CD4-positive, alpha-beta T cell (primary cell): ENCODE results near the gene KRI1. TPM values are rescaled to one million over a fixed set of nuclear protein-coding genes. Genes with fewer than 3 reads are reported as not detected.

ENCODE experiments used
- ATAC-seq: fragments of 200-7000 bp; cut with Tn5 transposase; one replicate; pipeline ENCODE4 v1.10.0; 2022; ENCODE audit warnings: mild to moderate bottlenecking; ENCODE audit not compliant: poor library complexity
- CTCF ChIA-PET: fragments of 350-600 bp; sonication (Branson Sonifier 250); formaldehyde crosslinking; loops from one replicate; lab custom pipeline; 2021; ENCODE audit warnings: antibody characterized with exemption, inconsistent platforms; lab: Charles Lee
- POLR2A ChIA-PET: fragments of 350-600 bp; sonication (Branson Sonifier 250); formaldehyde crosslinking; loops from one replicate; lab custom pipeline; 2021; ENCODE audit warnings: antibody characterized with exemption, inconsistent platforms; lab: Charles Lee
- DNase-seq, 14 experiments: peaks; one replicate each; pipeline ENCODE4 v3.0.0-alpha.2; 2013 to 2020; ENCODE audit warnings: mixed read lengths in 2 of 14
- H3K27ac ChIP-seq, 2 donors: one replicate each; pipeline versions ENCODE4 v1.5.1 to v1.7.0; 2013; ENCODE audit warnings: low read length in 2 of 2, low read depth in 1 of 2, mild to moderate bottlenecking in 1 of 2
- H3K27me3 ChIP-seq, 2 experiments: 1 replicate in 1 of 2; 2 replicates in 1 of 2; pipeline versions ENCODE4 v1.6.1 to v1.7.0; 2013; ENCODE audit warnings: low read length in 2 of 2, control low read depth in 1 of 2, mild to moderate bottlenecking in 1 of 2, moderate library complexity in 1 of 2; ENCODE audit not compliant: insufficient read depth in 2 of 2, control insufficient read depth in 1 of 2
- H3K36me3 ChIP-seq: one replicate; pipeline ENCODE4 v1.6.1; 2013; ENCODE audit warnings: low read length, control low read depth; ENCODE audit not compliant: insufficient read depth
- H3K4me1 ChIP-seq: one replicate; pipeline ENCODE4 v1.6.1; 2013; ENCODE audit warnings: low read length, control low read depth; ENCODE audit not compliant: insufficient read depth
- H3K4me3 ChIP-seq: one replicate; pipeline ENCODE4 v1.5.1; 2013; ENCODE audit warnings: mild to moderate bottlenecking, low read length, moderate library complexity
- H3K9me3 ChIP-seq, 2 experiments: 1 replicate in 1 of 2; 2 replicates in 1 of 2; pipeline versions ENCODE4 v1.6.1 to v1.7.0; 2013; ENCODE audit warnings: low read length in 2 of 2, mild to moderate bottlenecking in 2 of 2, control low read depth in 1 of 2, moderate library complexity in 1 of 2; ENCODE audit not compliant: control insufficient read depth in 1 of 2, insufficient read depth in 1 of 2
- H3K27ac Mint-ChIP-seq: one replicate; pipeline ENCODE4 v1.8.0; 2020; ENCODE audit warnings: mixed read lengths
- H3K27me3 Mint-ChIP-seq: one replicate; pipeline ENCODE4 v1.8.0; 2021; ENCODE audit warnings: mixed read lengths
- H3K36me3 Mint-ChIP-seq: one replicate; pipeline ENCODE4 v1.8.0; 2021; ENCODE audit warnings: low read depth, mixed read lengths
- H3K4me1 Mint-ChIP-seq: one replicate; pipeline ENCODE4 v1.8.0; 2021; ENCODE audit warnings: low read depth, mixed read lengths
- H3K4me3 Mint-ChIP-seq: one replicate; pipeline ENCODE4 v1.8.0; 2020; ENCODE audit warnings: mild to moderate bottlenecking, mixed read lengths
- H3K9me3 Mint-ChIP-seq: one replicate; pipeline ENCODE4 v1.8.0; 2020; ENCODE audit warnings: mixed read lengths
- CTCF ChIP-seq: fragments of 200-600 bp; IDR thresholded peaks from one replicate; pipeline ENCODE4 v1.8.0; 2022; ENCODE audit warnings: antibody characterized with exemption, mild to moderate bottlenecking
- intact Hi-C, 2 experiments: fragments of 100-400 bp; cut with DNase I in 1 of 2; cut with micrococcal nuclease in 1 of 2; formaldehyde crosslinking; loops; one replicate each; pipeline versions ENCODE4 v1.15.1 to v1.9.0; 2023 to 2025; cut with DNase I, micrococcal nuclease
- total RNA-seq, 174 experiments: library from RNA in 2 of 174; stranded (reverse) in 2 of 174; gene quantifications; one replicate each; pipeline ENCODE4 v1.2.3 and lab custom pipeline; 2021 to 2026

Gene KRI1
- total RNA-seq, 2 experiments from 2014 or later = 36.8 to 39.6 TPM

GRCh38 chr19:10602330-10603083 is 36.7 kb upstream of the KRI1 start:
- Mint-ChIP-seq H3K27me3 (no peaks in the 10 kb centered on the region), H3K36me3 (peaks cover 13% of the 10 kb centered on the region), H3K27ac (peak overlapping the region; percentile 95), H3K4me1 (peaks cover 35% of the 10 kb centered on the region), H3K9me3 (no peaks in the 10 kb centered on the region), H3K4me3 (peak overlapping the region; percentile 100)
- CTCF ChIA-PET = interaction anchor here (0.6 to 5.4 kb wide), 3 partner anchors 21 to 42 kb away, joined by 3 to 27 read pairs (median 24); no protein-coding TSS in a partner anchor
- no peak for TF ChIP-seq CTCF
- intact Hi-C loops = loop anchor here (1.0 to 5.0 kb wide), 3 partner anchors 21 to 50 kb away; partner anchors contain the start of gene ILF3 (in 1 of the 2)
- Histone ChIP-seq H3K27ac (peak overlapping the region; percentile 99 to 100), H3K36me3 (no peaks in the 10 kb centered on the region), H3K4me1 (peaks cover 44% of the 10 kb centered on the region), H3K4me3 (peak overlapping the region; percentile 96), H3K9me3 (no peaks in the 10 kb centered on the region), H3K27me3 (no peaks in the 10 kb centered on the region)
- peak; percentile 79 to 96 (median 88) for DNase-seq
- POLR2A ChIA-PET = interaction anchor here (0.7 to 5.0 kb wide), 22 partner anchors 8 to 234 kb away, joined by 3 to 82 read pairs (median 6); partner anchors contain the start of genes CDKN2D, DNM2, ILF3 and KRI1
- peak; percentile 79 for ATAC-seq

GRCh38 chr19:10601999-10602329 is 36.2 kb upstream of the KRI1 start:
- H3K9me3 ChIP-seq = no peaks in the 10 kb centered on the region
- H3K4me3 Mint-ChIP-seq = peak overlapping the region; percentile 84
- intact Hi-C loops = loop anchor here (5.0 kb wide), 2 partner anchors 40 to 50 kb away; partner anchors contain the start of gene ILF3 (in 1 of the 2)
- no peaks in the 10 kb centered on the region for H3K9me3 Mint-ChIP-seq
- H3K27me3 Mint-ChIP-seq = no peaks in the 10 kb centered on the region
- ATAC-seq (no peak), DNase-seq (no peak)
- H3K27ac Mint-ChIP-seq = peak overlapping the region; percentile 76
- H3K36me3 ChIP-seq = no peaks in the 10 kb centered on the region
- H3K4me1 Mint-ChIP-seq = peaks cover 31% of the 10 kb centered on the region
- CTCF ChIA-PET = interaction anchor here (0.6 to 5.4 kb wide), 3 partner anchors 20 to 42 kb away, joined by 3 to 27 read pairs (median 24); no protein-coding TSS in a partner anchor
- peaks cover 42% of the 10 kb centered on the region for H3K4me1 ChIP-seq
- no peak overlapping the region for H3K4me3 ChIP-seq
- H3K27me3 ChIP-seq = no peaks in the 10 kb centered on the region
- H3K36me3 Mint-ChIP-seq = peaks cover 13% of the 10 kb centered on the region
- POLR2A ChIA-PET = interaction anchor here (0.8 to 5.0 kb wide), 14 partner anchors 11 to 234 kb away, joined by 3 to 82 read pairs (median 20); partner anchors contain the start of genes CDKN2D, DNM2, ILF3 and KRI1
- no peak for TF ChIP-seq CTCF
- no peak overlapping the region for H3K27ac ChIP-seq

GRCh38 chr19:10600149-10600548 is 34.3 kb upstream of the KRI1 start:
- H3K4me1 Mint-ChIP-seq = peaks cover 45% of the 10 kb centered on the region

More at GRCh38 chr19:10600149-10600548, 34.3 kb upstream of the KRI1 start:
- Histone ChIP-seq H3K27ac (no peak overlapping the region), H3K4me1 (peaks cover 45% of the 10 kb centered on the region), H3K4me3 (no peak overlapping the region), H3K27me3 (no peaks in the 10 kb centered on the region), H3K9me3 (no peaks in the 10 kb centered on the region), H3K36me3 (no peaks in the 10 kb centered on the region)
- H3K4me3 Mint-ChIP-seq = peak overlapping the region; percentile 84
- peak overlapping the region; percentile 50 for H3K27ac Mint-ChIP-seq
- H3K9me3 Mint-ChIP-seq = no peaks in the 10 kb centered on the region
- intact Hi-C loops = loop anchor here (5.0 kb wide), 2 partner anchors 42 to 52 kb away; partner anchors contain the start of gene ILF3 (in 1 of the 2)
- H3K27me3 Mint-ChIP-seq = no peaks in the 10 kb centered on the region
- ATAC-seq (no peak), DNase-seq (no peak)
- TF ChIP-seq CTCF = no peak
- ChIA-PET POLR2A (interaction anchor here (5.0 kb wide), 1 partner anchor 44 kb away, joined by 82 read pairs; no protein-coding TSS in a partner anchor), CTCF (no interaction called here)
- peaks cover 13% of the 10 kb centered on the region for H3K36me3 Mint-ChIP-seq
